HepG2 (cell line): Measurements from ENCODE around the gene C9orf50. TPM values are rescaled to one million over a fixed set of nuclear protein-coding genes. Genes with fewer than 3 reads are reported as not detected.
A peak's percentile ranks its signal among the peaks of the same experiment; 100 is the strongest.

Source experiments
- ATAC-seq: fragments of 200-7000 bp; cut with Tn5 transposase; 3 replicates; pipeline ENCODE4 v1.9.1; 2020; ENCODE audit warnings: mild to moderate bottlenecking, moderate library complexity
- BruUV-seq: library from RNA; stranded (reverse); fragments of 400-500 nt; replicated peaks from 2 replicates; lab custom pipeline; 2021; lab: Mats Ljungman, UMichigan
- CTCF ChIA-PET: fragments of 300-600 bp; formaldehyde crosslinking; extraction: SDS; loops from one replicate; lab custom pipeline; 2021; ENCODE audit warnings: low total read pairs, inconsistent platforms, low intra/inter-chr PET ratio; lab: Yijun Ruan, JAX
- POLR2A ChIA-PET: fragments of 350-600 bp; sonication (Branson Sonifier 250); formaldehyde crosslinking; loops from one replicate; lab custom pipeline; 2020; ENCODE audit warnings: antibody characterized with exemption, inconsistent platforms; lab: Yijun Ruan, JAX
- DNase-seq: peaks from one replicate; pipeline ENCODE4 v3.0.0-alpha.2; 2015; ENCODE audit warnings: low spot score
- FAIRE-seq: peaks from 3 replicates; lab custom pipeline; 2011; peaks lifted over from hg19 to GRCh38; lab: Jason Lieb, UNC
- H2AFZ ChIP-seq: one replicate; pipeline ENCODE4 v1.6.1; 2011; ENCODE audit warnings: low read length, inconsistent platforms
- H3K27ac ChIP-seq: fragments of 300-600 bp; 3 replicates; pipeline ENCODE4 v1.8.0; 2011; ENCODE audit warnings: mixed run types, mild to moderate bottlenecking, mixed read lengths, low read length, inconsistent platforms; ENCODE audit not compliant: insufficient read depth; ENCODE audit errors: extremely low read length
- H3K27me3 ChIP-seq, 2 experiments: fragments of 200-600 bp in 1 of 2; 2 replicates in 1 of 2; 3 replicates in 1 of 2; pipeline versions ENCODE4 v1.6.0 to v1.8.0; 2011; ENCODE audit warnings: low read length in 2 of 2, mild to moderate bottlenecking in 2 of 2, moderate library complexity in 2 of 2, inconsistent platforms in 1 of 2; ENCODE audit not compliant: insufficient read depth in 2 of 2, control insufficient read depth in 1 of 2
- H3K36me3 ChIP-seq, 2 experiments: fragments of 200-600 bp in 1 of 2; replicated peaks in 1 of 2; 2 replicates in 1 of 2; 3 replicates in 1 of 2; pipeline versions ENCODE4 v1.5.1 to v1.8.0; 2011; ENCODE audit warnings: low read length in 2 of 2, inconsistent platforms in 1 of 2; ENCODE audit not compliant: insufficient read depth in 2 of 2, control insufficient read depth in 1 of 2
- H3K4me1 ChIP-seq: 2 replicates; pipeline ENCODE4 v1.5.1; 2012; ENCODE audit warnings: low read length, inconsistent platforms; ENCODE audit not compliant: insufficient read depth
- H3K4me2 ChIP-seq: 2 replicates; pipeline ENCODE4 v1.6.0; 2011; ENCODE audit warnings: low read depth, low read length, inconsistent platforms
- H3K4me3 ChIP-seq, 3 experiments: fragments of 200-600 bp in 1 of 3; sonication (generic), shearing (Covaris generic) in 1 of 3; replicated peaks in 1 of 3; 2 replicates each; pipeline ENCODE4 v1.5.1; 2011 to 2016; ENCODE audit warnings: low read length in 3 of 3, inconsistent platforms in 2 of 3, low read depth in 2 of 3, mild to moderate bottlenecking in 2 of 3, control low read depth in 1 of 3, mixed read lengths in 1 of 3; ENCODE audit not compliant: insufficient read depth in 1 of 3
- H3K79me2 ChIP-seq: one replicate; pipeline ENCODE4 v1.6.1; 2011; ENCODE audit warnings: low read length, inconsistent platforms; ENCODE audit not compliant: insufficient read depth
- H3K9ac ChIP-seq: 2 replicates; pipeline ENCODE4 v1.6.0; 2011; ENCODE audit warnings: mild to moderate bottlenecking, low read depth, low read length, inconsistent platforms; ENCODE audit not compliant: insufficient read depth
- H3K9me3 ChIP-seq: 2 replicates; pipeline ENCODE4 v1.5.1; 2012; ENCODE audit warnings: mild to moderate bottlenecking, low read length
- H4K20me1 ChIP-seq: 2 replicates; pipeline ENCODE4 v1.6.0; 2011; ENCODE audit warnings: inconsistent platforms, mild to moderate bottlenecking, low read length, moderate library complexity; ENCODE audit not compliant: insufficient read depth
- AGO1 ChIP-seq: fragments of 200-400 bp; formaldehyde crosslinking; IDR thresholded peaks from 2 replicates; pipeline ENCODE4 v1.6.1; 2017; ENCODE audit warnings: mild to moderate bottlenecking, low read depth, low read length, moderate library complexity; ENCODE audit not compliant: poor library complexity, severe bottlenecking
- AGO2 ChIP-seq: fragments of 200-400 bp; formaldehyde crosslinking; optimal IDR thresholded peaks from 2 replicates; pipeline ENCODE3; 2017; ENCODE audit warnings: mild to moderate bottlenecking, low read depth, low read length, moderate library complexity
- AKAP8 ChIP-seq: sonication (generic); formaldehyde crosslinking; IDR thresholded peaks from 2 replicates; pipeline ENCODE4 v1.5.1; 2020; ENCODE audit warnings: mild to moderate bottlenecking, missing genetic modification reagents
- HOXA5 ChIP-seq: sonication (generic); formaldehyde crosslinking; IDR thresholded peaks from 2 replicates; pipeline ENCODE4 v1.4.0; 2020; ENCODE audit warnings: missing genetic modification reagents
- MLLT10 ChIP-seq: sonication (generic); formaldehyde crosslinking; IDR thresholded peaks from 2 replicates; pipeline ENCODE4 v1.4.0; 2020; ENCODE audit warnings: missing genetic modification reagents
- NFYC ChIP-seq: IDR thresholded peaks from 2 replicates; pipeline ENCODE4 v1.6.1; 2016; ENCODE audit warnings: missing genetic modification reagents, missing compliant biosample characterization
- RXRA ChIP-seq: sonication (generic); formaldehyde crosslinking; IDR thresholded peaks from 2 replicates; pipeline ENCODE4 v1.5.1; 2020; ENCODE audit warnings: missing genetic modification reagents
- SALL1 ChIP-seq: sonication (generic); formaldehyde crosslinking; IDR thresholded peaks from 2 replicates; pipeline ENCODE4 v1.8.0; 2022; ENCODE audit warnings: mild to moderate bottlenecking, missing genetic modification reagents
- ZBTB49 ChIP-seq: sonication (generic); formaldehyde crosslinking; IDR thresholded peaks from 2 replicates; pipeline ENCODE4 v1.4.0; 2020; ENCODE audit warnings: missing genetic modification reagents, borderline replicate concordance
- ZNF629 ChIP-seq: sonication (generic); formaldehyde crosslinking; conservative IDR thresholded peaks from 2 replicates; pipeline ENCODE4 v1.5.0; 2020; ENCODE audit warnings: missing genetic modification reagents
- ZSCAN5A ChIP-seq: sonication (generic); formaldehyde crosslinking; IDR thresholded peaks from 2 replicates; pipeline ENCODE4 v1.8.0; 2022; ENCODE audit warnings: mild to moderate bottlenecking, missing genetic modification reagents, borderline replicate concordance
- WGBS: methylation state at CpG from one replicate; pipeline ENCODE4 v1.1.6; 2017; ENCODE audit warnings: low lambda C conversion rate; 5-methylcytosine and 5-hydroxymethylcytosine counted together
- in situ Hi-C: cut with HindIII; loops from 2 replicates; pipeline ENCODE4 v1.10.0; 2017; ENCODE audit warnings: low pct_unique_long_range_greater_than_20kb; ENCODE audit not compliant: extremely low pct_ligation_motif_present
- intact Hi-C: fragments of 100-400 bp; cut with micrococcal nuclease; formaldehyde crosslinking; loops from one replicate; pipeline ENCODE4 v1.10.0; 2022; ENCODE audit not compliant: unreplicated experiment
- polyA plus RNA-seq, 8 experiments: library from polyadenylated mRNA; depleted of rRNA in 3 of 8; stranded (reverse) in 7 of 8; unstranded in 1 of 8; fragments of >200 nt; fragmentation: Illumina TruSeq in 4 of 8; extraction: Trizol in 4 of 8; gene quantifications; 2 replicates each; pipeline versions ENCODE4 v1.2.1 to v1.2.3, GENCODE V29; 2011 to 2016; ENCODE audit warnings: low read depth in 4 of 8, missing spikeins in 1 of 8, mixed read lengths in 1 of 8; ENCODE audit not compliant: insufficient read depth in 1 of 8
- total RNA-seq, 5 experiments: library from RNA; depleted of rRNA; stranded (reverse); fragments of >200 nt; fragmentation: Illumina TruSeq; extraction: Trizol; gene quantifications; 2 replicates each; pipeline ENCODE4 v1.2.3, GENCODE V29; 2016; ENCODE audit warnings: low read depth in 1 of 5
- TF ChIP-seq, protein P1 (sequence below): sonication (generic); formaldehyde crosslinking; IDR thresholded peaks from 2 replicates; pipeline ENCODE4 v1.4.0; 2020; ENCODE audit warnings: missing genetic modification reagents
- TF ChIP-seq, protein P2 (sequence below): sonication (generic); formaldehyde crosslinking; IDR thresholded peaks from 2 replicates; pipeline ENCODE4 v1.8.0; 2022; ENCODE audit warnings: mild to moderate bottlenecking, missing genetic modification reagents; ENCODE audit not compliant: insufficient replicate concordance
- TF ChIP-seq, protein P3 (sequence below): sonication (generic); formaldehyde crosslinking; IDR thresholded peaks from 2 replicates; pipeline ENCODE4 v1.4.0; 2020; ENCODE audit warnings: missing genetic modification reagents, mild to moderate bottlenecking, borderline replicate concordance

C9orf50 gene
- total and polyA plus RNA-seq, 2 of the 13 experiments (the other 11 are each of a cell fraction or from before 2014, with no cell fraction given): not detected

- Histone ChIP-seq H3K4me3 (no peak overlapping the region), H3K4me1 (peaks cover 23% of the 10 kb centered on the region), H3K4me2 (no peak overlapping the region), H2AFZ (no peak overlapping the region), H3K27me3 (peaks cover 0 to under 1% of the 10 kb centered on the region in 2 experiments; a peak in 2 of 5 replicates), H4K20me1 (peaks cover 7% of the 10 kb centered on the region; the same call in 1 of the 2 replicates), H3K79me2 (no peaks in the 10 kb centered on the region), H3K27ac (no peak overlapping the region), H3K9me3 (no peaks in the 10 kb centered on the region), H3K9ac (no peak overlapping the region), H3K36me3 (no peaks in the 10 kb centered on the region; a peak in 1 of 5 replicates)
- FAIRE-seq (no peak), ATAC-seq (no peak), DNase-seq (no peak)
- intact Hi-C loops: no loop called here
- in situ Hi-C loops: loop anchor here (10.0 kb wide), 3 partner anchors 121 to 441 kb away; partner anchors contain the start of gene IER5L
- POLR2A ChIA-PET: interaction anchor here (1.4 kb wide), 1 partner anchor 437 kb away, joined by 3 read pairs; the partner anchor contains the start of gene IER5L
- no TSS peak for BruUV-seq
- WGBS: 60% methylated on average over 14 of the region's 31 CpGs
- CTCF ChIA-PET: no interaction called here
- TF ChIP-seq, protein P1, sequence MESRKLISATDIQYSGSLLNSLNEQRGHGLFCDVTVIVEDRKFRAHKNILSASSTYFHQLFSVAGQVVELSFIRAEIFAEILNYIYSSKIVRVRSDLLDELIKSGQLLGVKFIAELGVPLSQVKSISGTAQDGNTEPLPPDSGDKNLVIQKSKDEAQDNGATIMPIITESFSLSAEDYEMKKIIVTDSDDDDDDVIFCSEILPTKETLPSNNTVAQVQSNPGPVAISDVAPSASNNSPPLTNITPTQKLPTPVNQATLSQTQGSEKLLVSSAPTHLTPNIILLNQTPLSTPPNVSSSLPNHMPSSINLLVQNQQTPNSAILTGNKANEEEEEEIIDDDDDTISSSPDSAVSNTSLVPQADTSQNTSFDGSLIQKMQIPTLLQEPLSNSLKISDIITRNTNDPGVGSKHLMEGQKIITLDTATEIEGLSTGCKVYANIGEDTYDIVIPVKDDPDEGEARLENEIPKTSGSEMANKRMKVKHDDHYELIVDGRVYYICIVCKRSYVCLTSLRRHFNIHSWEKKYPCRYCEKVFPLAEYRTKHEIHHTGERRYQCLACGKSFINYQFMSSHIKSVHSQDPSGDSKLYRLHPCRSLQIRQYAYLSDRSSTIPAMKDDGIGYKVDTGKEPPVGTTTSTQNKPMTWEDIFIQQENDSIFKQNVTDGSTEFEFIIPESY: no peak
- TF ChIP-seq AGO1 (peak; percentile 80), MLLT10 (CRISPR knock-in tag) (no peak), ZNF629 (CRISPR knock-in tag) (peak; percentile 85), AGO2 (peak; percentile 80), SALL1 (CRISPR knock-in tag) (no peak), ZSCAN5A (CRISPR knock-in tag) (no peak), RXRA (CRISPR knock-in tag) (no peak), HOXA5 (CRISPR knock-in tag) (no peak), ZBTB49 (CRISPR knock-in tag) (no peak), NFYC (no peak), AKAP8 (CRISPR knock-in tag) (peak; percentile 98)
- TF ChIP-seq, protein P2, sequence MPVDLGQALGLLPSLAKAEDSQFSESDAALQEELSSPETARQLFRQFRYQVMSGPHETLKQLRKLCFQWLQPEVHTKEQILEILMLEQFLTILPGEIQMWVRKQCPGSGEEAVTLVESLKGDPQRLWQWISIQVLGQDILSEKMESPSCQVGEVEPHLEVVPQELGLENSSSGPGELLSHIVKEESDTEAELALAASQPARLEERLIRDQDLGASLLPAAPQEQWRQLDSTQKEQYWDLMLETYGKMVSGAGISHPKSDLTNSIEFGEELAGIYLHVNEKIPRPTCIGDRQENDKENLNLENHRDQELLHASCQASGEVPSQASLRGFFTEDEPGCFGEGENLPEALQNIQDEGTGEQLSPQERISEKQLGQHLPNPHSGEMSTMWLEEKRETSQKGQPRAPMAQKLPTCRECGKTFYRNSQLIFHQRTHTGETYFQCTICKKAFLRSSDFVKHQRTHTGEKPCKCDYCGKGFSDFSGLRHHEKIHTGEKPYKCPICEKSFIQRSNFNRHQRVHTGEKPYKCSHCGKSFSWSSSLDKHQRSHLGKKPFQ: no peak
- TF ChIP-seq, protein P3, sequence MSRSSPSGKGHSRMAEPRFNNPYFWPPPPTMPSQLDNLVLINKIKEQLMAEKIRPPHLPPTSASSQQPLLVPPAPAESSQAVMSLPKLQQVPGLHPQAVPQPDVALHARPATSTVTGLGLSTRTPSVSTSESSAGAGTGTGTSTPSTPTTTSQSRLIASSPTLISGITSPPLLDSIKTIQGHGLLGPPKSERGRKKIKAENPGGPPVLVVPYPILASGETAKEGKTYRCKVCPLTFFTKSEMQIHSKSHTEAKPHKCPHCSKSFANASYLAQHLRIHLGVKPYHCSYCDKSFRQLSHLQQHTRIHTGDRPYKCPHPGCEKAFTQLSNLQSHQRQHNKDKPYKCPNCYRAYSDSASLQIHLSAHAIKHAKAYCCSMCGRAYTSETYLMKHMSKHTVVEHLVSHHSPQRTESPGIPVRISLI (CRISPR knock-in tag): no peak
These were observed 5.3 kb downstream of the C9orf50 start for GRCh38 chr9:129615407-129616285.
